Tibial nerve (tissue), 4 donors: ENCODE measurements around the gene TMEM63B. TPM values are rescaled to one million over a fixed set of nuclear protein-coding genes. Genes with fewer than 3 reads are reported as not detected.

ENCODE experiments used
- DNase-seq, 2 donors: peaks; one replicate each; pipeline ENCODE4 v3.0.0-alpha.2; 2019; ENCODE audit warnings: low spot score in 2 of 2
- H3K27ac ChIP-seq, 4 donors: fragments of 200-600 bp; sonication (generic) in 3 of 4; one replicate each; pipeline ENCODE4 v1.5.1; 2017 to 2019; ENCODE audit warnings: mild to moderate bottlenecking in 1 of 4
- H3K27me3 ChIP-seq, 2 donors: fragments of 200-600 bp; sonication (generic) in 1 of 2; one replicate each; pipeline versions ENCODE4 v1.5.1 to v1.6.0; 2017 to 2019
- H3K36me3 ChIP-seq, 3 donors: fragments of 200-600 bp; sonication (generic); one replicate each; pipeline ENCODE4 v1.5.1; 2018 to 2019
- H3K4me1 ChIP-seq, 4 donors: fragments of 200-600 bp; sonication (generic) in 3 of 4; one replicate each; pipeline ENCODE4 v1.5.1; 2017 to 2019
- H3K4me3 ChIP-seq, 4 donors: fragments of 200-600 bp; sonication (generic) in 3 of 4; one replicate each; pipeline ENCODE4 v1.5.1; 2017 to 2019; ENCODE audit warnings: mild to moderate bottlenecking in 1 of 4, moderate library complexity in 1 of 4
- H3K9me3 ChIP-seq, 4 donors: fragments of 200-600 bp; sonication (generic) in 3 of 4; one replicate each; pipeline ENCODE4 v1.5.1; 2017 to 2019
- CTCF ChIP-seq, 5 experiments: fragments of 200-600 bp in 3 of 5; fragments of 450-650 bp in 2 of 5; sonication (generic) in 3 of 5; IDR thresholded peaks; one replicate each; pipeline ENCODE4 v1.5.1; 2016 to 2019; ENCODE audit warnings: antibody characterized with exemption in 5 of 5, mild to moderate bottlenecking in 3 of 5, moderate library complexity in 2 of 5
- EP300 ChIP-seq, 2 donors: sonication (generic); formaldehyde crosslinking; IDR thresholded peaks; one replicate each; pipeline ENCODE4 v1.6.1; 2017; ENCODE audit warnings: antibody characterized with exemption in 2 of 2, mild to moderate bottlenecking in 1 of 2
- POLR2A ChIP-seq, 2 donors: fragments of 450-650 bp; IDR thresholded peaks; one replicate each; pipeline ENCODE4 v1.6.1; 2017; ENCODE audit warnings: antibody characterized with exemption in 2 of 2, mild to moderate bottlenecking in 2 of 2, moderate library complexity in 2 of 2
- WGBS, 2 donors: methylation state at CpG; one replicate each; pipeline ENCODE4 v1.1.5; 2018; 5-methylcytosine and 5-hydroxymethylcytosine counted together
- total RNA-seq, 4 donors: library from RNA; depleted of rRNA; stranded (reverse); fragments of >200 nt; gene quantifications; one replicate each; pipeline ENCODE4 v1.1.0, GENCODE V29; 2016

The TMEM63B gene
- total RNA-seq, 4 donors from 2014 or later = 18.6 to 34.5 (median 27.6) TPM

DNA sequence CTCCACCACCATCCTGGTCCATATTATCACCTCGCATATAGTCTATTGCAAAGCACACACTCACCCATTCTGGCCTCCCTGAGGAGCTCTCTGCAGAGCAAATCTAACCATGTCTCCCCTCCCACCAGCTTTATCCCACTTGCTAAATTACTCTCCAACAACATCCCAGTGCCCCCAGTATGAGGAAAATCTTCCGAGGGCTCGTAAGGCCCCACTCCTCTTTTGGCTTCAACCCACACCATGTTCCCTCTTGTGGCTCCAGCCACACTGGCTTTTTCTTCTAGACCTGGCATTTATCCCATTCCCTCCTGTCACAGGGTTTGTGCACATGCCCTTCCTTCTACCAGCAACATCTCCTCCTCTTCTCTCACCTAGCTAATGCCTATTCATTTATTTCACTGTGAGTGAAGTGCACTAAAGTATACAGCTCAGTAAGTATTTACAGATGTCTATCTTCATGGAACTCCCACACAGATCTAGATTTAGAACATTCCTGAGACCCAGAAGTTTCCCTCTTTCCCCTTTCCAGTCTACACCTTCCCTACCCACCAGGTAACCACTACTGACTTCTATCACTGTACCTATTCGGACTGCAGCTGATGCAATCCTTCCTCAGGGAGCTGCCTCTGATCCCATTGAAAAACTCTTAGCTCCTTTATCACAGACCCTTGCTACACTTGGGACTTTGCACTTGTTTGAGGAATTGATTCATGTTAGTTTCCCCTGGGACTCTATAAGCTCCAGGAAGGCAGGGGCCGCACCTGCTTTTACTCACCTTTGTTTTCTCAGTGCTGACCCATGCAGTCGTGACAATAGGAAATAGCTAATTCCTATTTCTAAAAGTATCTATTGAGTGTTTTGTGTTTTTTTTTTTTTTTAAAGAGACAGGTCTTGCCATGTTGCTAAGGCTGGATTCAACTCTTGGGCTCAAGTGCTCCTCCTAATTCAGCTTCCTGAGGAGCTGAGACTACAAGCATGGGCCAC, 15.6 kb upstream of the TMEM63B start:
- H3K36me3 ChIP-seq = peaks cover 0 to 81% (median 14%) of the 10 kb centered on the region in 3 donors
- WGBS, 2 donors = 77 to 82% methylated on average over 6 of the region's 6 CpGs
- no peak for TF ChIP-seq POLR2A (IDR thresholded peaks at IDR 0.05)
- no peak for TF ChIP-seq EP300 (IDR thresholded peaks at IDR 0.05)
- no peak for TF ChIP-seq CTCF (IDR thresholded peaks at IDR 0.05)
- no peak overlapping the region for H3K27ac ChIP-seq
- H3K4me3 ChIP-seq = no peak overlapping the region
- no peaks in the 10 kb centered on the region for H3K9me3 ChIP-seq
- DNase-seq = no peak
- H3K27me3 ChIP-seq = no peaks in the 10 kb centered on the region
- peaks cover 0 to 10% (median 5%) of the 10 kb centered on the region in 4 donors for H3K4me1 ChIP-seq

GRCh38 chr6:44113414-44113813, 13.9 kb upstream of the TMEM63B start:
- Histone ChIP-seq H3K4me1 (peaks cover 0 to 19% (median 8%) of the 10 kb centered on the region in 4 donors), H3K27ac (no peak overlapping the region), H3K9me3 (no peaks in the 10 kb centered on the region), H3K27me3 (no peaks in the 10 kb centered on the region), H3K36me3 (peaks cover 0 to 66% (median 14%) of the 10 kb centered on the region in 3 donors), H3K4me3 (no peak overlapping the region)
- DNase-seq = no peak
- TF ChIP-seq CTCF (IDR thresholded peaks at IDR 0.05) (no peak), POLR2A (IDR thresholded peaks at IDR 0.05) (no peak), EP300 (IDR thresholded peaks at IDR 0.05) (no peak)
- WGBS, 2 donors = 46 to 59% methylated on average over 3 of the region's 3 CpGs

DNA sequence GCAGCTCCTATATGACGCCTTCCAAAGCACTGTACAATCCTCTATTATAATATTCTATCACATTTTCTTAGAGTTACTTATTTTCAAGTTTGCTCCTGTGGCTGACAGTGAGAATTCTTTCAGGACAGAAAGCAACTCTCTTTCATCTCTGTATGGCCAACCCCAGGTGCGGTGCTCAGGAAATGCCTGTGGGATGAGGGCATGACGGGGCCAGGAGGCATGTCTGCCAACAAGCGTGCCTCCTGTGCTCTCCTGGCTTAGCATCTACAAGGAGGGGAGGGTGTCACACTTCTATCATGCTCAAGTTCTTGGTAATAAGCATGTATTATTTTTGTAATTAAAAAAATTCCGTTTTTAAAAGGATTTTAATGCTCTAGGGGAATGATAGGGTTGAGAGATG, 11.5 kb upstream of the TMEM63B start:
- Histone ChIP-seq H3K4me1 (peaks cover 0 to 36% (median 8%) of the 10 kb centered on the region in 4 donors), H3K27me3 (no peaks in the 10 kb centered on the region), H3K36me3 (peaks cover 0 to 47% (median 14%) of the 10 kb centered on the region in 3 donors), H3K9me3 (no peaks in the 10 kb centered on the region), H3K4me3 (no peak overlapping the region), H3K27ac (no peak overlapping the region)
- no peak for TF ChIP-seq CTCF (IDR thresholded peaks at IDR 0.05)
- no peak for TF ChIP-seq POLR2A (IDR thresholded peaks at IDR 0.05)
- no peak for TF ChIP-seq EP300 (IDR thresholded peaks at IDR 0.05)
- no peak for DNase-seq
- 81 to 84% methylated on average over 5 of the region's 5 CpGs for WGBS, 2 donors

DNA sequence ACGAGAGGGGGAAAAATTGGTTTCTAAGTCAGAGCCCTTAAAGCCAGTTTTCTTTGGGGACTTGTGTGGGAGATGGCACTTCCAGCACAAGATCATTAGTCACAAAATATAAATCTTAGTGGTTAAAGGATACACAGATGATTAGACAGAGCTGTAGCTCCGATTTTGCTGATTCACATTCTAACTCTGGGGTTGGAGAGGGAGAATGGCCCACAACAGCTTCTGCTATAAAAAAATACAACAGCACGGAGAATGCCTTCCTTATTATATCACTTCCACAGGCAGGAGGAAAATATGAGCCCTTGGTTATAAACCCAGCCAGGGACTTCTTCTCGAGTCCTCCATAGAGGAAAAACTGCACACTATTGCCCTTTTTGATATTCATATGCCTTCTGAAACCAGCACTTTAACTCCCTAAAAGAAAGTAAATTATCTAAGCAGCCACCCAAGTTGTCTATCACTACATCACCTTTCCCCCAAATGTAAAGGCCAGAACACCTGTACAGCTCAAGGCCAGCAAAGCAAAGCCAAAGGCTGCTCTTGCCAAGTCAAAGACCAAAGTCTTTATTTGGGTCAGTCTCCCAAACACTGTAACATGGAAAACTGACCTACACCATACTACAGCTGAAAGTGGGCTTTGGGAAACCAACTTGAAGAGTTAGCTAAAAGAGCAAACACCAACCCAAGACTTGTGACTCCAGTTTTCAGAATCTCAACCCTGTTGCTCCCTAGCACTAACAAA, 10.5 kb upstream of the TMEM63B start:
- Histone ChIP-seq H3K27ac (no peak overlapping the region), H3K36me3 (peaks cover 0 to 37% (median 14%) of the 10 kb centered on the region in 3 donors), H3K4me1 (peaks cover 0 to 45% (median 8%) of the 10 kb centered on the region in 4 donors), H3K9me3 (no peaks in the 10 kb centered on the region), H3K4me3 (no peak overlapping the region), H3K27me3 (no peaks in the 10 kb centered on the region)
- 27 to 52% methylated on average over 4 of the region's 4 CpGs for WGBS, 2 donors
- TF ChIP-seq CTCF (IDR thresholded peaks at IDR 0.05) (no peak), EP300 (IDR thresholded peaks at IDR 0.05) (no peak), POLR2A (IDR thresholded peaks at IDR 0.05) (no peak)
- no peak for DNase-seq
